Stimulated activated CD4-positive, alpha-beta T cell treated with anti-CD3 and anti-CD28 coated beads, Interleukin-12 subunit alpha, Interleukin-12 subunit beta, amount 100 ng/mL, for 48 hours (primary cell): ENCODE measurements around the gene IFI44L.
A peak's percentile ranks its signal among the peaks of the same experiment; 100 is the strongest.

Experiments used
- DNase-seq, 3 donors: peaks; one replicate each; pipeline ENCODE4 v3.0.0-alpha.2; 2020; ENCODE audit warnings: low read depth in 2 of 3, low spot score in 1 of 3

IFI44L gene

DNA sequence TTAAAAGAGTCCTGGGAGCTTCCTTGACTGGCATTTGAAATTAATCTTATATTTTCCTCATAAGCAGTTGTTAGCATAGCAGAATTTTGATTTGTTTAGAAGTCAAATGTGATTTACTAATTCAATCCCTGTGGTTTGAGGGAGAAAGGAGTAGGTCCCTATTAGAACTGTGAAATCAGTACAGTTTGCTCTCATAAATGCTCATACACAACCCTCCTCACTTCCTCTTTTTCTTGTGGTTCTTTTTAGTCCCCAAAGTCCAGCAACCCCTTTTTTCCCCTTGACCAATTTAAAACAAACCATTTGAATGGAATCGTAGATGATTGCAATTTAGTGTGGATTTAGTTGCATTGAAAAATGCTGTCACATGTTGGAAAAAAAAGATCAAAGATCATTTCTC is 20.2 kb downstream of the IFI44L start:
- no peak for DNase-seq

DNA sequence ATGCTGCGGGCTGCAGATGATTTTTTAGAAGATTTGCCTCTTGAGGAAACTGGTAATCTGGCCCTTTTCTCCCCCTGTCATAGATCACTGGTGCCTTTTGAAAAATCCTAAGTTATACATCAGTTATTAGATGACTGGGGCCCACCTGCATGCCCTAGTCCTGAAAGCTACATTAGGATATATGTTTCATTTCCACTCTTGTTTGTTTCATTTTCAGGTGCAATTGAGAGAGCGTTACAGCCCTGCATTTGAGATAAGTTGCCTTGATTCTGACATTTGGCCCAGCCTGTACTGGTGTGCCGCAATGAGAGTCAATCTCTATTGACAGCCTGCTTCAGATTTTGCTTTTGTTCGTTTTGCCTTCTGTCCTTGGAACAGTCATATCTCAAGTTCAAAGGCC is 21.3 kb downstream of the IFI44L start:
- DNase-seq = no peak

DNA sequence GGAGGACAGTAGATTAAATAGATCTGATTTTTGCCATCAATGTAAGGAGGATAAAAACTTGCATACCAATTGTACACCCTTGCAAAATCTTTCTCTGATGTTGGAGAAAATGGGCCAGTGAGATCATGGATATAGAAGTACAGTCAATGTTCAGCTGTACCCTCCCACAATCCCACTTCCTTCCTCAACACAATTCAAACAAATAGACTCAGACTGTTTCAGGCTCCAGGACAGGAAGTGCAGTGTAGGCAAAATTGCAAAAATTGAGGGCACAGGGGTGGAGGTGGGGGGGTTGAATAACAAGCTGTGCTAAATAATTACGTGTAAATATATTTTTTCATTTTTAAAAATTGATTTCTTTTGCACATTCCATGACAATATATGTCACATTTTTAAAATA is 25.5 kb downstream of the IFI44L start:
- DNase-seq = no peak

DNA sequence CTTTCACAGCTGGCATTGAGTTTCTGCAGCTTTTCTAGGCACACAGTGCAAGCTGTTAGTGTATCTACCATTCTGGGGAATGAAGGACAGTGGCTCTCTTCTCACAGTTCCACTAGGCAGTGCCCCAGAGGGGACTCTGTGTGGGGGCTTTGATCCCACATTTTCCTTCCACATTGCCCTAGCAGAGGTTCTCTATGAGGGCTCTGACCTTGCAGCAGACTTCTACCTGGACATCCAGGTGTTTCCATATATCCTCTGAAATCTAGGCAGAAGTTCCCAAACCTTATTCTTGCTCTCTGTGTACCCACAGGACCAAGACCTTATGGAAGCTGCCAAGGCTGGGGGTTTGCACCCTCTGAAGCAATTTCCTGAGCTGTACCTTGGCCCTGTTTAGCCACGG is 27.0 kb downstream of the IFI44L start:
- DNase-seq = no peak

DNA sequence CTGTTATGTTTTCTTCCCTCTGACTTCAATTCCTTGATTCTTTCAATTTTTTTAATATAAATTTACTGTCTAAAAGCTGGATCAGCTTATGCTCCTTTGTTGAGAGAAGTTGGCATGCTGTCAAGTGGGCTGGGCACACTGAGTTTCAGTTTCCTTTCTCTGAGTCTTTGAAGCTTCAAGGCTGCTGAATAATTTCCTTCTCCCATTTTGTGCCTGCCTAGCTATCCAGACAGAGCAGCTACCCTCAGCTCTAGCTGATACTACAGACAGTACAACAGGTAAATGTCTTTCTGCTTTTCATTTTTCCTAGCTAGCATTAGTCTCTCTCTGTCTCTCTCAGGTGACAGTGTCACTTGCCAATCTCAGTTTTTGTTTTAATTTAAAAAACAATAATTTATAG is 29.4 kb downstream of the IFI44L start, which contains the start of gene IFI44:
Gene IFI44 (plus strand): TSS at position 204 of the 400 bp plus-strand sequence. CDS start 365 bp downstream, outside the sequence.
- peak; percentile 48 to 56 (median 54) for DNase-seq

DNA sequence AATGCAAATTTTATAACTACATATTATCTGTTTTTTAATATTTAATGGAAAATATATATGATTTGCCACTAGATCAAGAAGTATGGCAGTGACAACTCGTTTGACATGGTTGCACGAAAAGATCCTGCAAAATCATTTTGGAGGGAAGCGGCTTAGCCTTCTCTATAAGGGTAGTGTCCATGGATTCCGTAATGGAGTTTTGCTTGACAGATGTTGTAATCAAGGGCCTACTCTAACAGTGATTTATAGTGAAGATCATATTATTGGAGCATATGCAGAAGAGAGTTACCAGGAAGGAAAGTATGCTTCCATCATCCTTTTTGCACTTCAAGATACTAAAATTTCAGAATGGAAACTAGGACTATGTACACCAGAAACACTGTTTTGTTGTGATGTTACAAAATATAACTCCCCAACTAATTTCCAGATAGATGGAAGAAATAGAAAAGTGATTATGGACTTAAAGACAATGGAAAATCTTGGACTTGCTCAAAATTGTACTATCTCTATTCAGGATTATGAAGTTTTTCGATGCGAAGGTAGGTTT is 29.9 kb downstream of the IFI44L start:
- no peak for DNase-seq

DNA sequence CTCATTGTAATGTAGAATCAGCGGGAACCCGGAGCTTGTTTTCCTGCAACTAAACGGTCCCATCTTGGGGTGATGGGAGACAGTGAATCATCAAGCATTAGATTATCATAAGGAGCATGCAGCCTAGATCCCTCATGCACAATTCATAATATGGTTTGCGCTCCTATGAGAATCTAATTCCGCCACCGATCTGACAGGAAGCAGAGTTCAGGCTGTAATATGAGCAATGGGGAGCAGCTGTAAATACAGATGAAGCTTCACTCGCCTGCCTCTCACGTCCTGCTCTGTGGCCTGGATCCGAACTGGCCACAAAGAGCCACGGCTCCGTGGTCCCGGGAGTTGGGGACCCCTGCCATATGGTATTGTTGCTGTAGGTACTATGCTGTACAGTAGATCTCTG is 31.0 kb downstream of the IFI44L start:
- no peak for DNase-seq

DNA sequence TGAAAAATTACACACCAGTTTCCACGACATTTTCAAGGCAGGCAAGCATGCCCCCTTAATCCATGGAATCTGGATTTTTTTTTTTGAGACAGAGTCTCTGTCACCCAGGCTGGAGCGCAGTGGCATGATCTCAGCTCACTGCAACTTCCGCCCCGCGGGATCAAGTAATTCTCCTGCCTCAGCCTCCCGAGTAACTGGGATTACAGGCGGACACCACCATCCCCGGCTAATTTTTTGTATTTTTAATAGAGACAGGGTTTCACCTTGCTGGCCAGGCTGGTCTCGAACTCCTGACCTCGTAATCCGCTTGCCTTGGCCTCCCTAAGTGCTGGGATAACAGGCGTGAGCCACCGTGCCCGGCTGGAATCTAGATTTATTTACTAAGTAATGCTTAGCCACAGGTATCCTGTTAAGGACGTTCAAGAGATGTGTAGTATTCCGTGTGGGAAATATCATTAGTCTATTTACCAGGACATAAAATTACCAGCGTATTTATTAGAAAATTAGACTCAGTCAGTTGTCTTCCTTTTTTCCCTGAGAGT is 31.8 kb downstream of the IFI44L start:
- DNase-seq = no peak

DNA sequence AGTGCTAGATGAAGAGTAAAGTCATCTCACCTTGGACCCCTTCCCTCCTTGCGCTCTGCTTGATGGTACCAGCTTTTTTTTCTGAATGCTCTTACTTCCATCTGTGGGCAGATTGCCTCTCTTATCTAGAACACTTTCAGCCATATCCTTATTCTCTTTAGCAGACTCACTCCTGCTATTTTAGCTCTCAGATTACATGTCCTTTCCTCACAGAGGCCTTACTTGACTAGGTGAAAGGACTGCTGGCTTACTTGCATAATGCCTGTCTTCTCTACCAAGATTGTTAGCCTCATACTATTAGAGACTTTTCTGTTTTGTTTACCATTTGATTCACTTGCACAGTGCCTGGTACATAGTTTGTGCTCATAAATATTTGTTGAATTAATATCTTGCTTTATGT is 38.7 kb downstream of the IFI44L start:
- DNase-seq = no peak

DNA sequence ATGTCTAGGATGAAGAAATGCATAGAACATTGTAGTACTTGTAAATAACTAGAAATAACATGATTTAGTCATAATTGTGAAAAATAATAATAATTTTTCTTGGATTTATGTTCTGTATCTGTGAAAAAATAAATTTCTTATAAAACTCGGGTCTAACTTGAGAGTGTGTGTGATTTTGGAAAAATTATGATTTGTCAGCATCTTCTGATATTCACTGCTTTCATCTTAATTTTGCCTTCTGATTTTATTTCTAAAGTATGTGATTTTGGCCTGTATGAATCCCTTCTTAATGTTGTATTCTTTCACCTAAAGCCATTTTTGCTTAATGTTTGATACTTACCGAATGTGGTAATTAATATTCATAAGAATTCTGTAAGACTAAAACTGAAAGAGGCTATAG is 43.7 kb downstream of the IFI44L start:
- DNase-seq = no peak

DNA sequence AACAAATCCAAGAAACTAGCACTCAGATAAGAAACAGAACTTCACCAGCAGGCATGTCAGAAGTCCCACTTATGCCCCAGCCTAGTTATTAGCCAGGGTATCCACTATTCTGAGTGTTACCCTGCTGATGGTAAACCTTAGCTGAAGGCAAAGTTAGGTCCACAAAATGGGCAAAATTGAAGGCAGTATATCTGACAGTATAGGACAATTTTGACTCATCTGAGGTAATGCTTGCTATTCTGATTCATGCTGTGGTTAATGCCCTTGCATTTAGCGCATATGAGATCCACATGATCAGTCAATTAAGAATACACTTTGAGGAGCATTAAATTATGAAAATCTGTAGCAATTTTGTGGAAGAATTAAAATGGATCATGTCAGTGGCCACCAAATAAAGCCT is 44.5 kb downstream of the IFI44L start:
- no peak for DNase-seq

DNA sequence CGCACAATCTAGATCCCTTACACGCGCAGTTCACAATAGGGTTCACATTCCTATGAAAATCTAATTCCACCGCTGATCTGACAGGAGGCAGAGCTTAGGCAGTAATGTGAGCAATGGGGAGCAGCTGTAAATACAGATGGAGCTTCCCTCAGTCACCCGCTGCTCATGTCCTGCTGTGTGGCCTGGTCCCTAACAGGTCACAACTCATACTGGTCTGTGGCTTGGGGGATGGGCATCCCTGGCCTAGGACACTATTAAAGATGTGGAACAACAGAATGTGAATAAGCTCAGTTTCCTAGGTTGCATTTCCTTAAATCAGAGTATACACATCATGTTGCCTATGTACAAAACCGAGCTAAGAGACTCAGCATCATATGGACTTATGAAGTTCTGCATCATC is 45.6 kb downstream of the IFI44L start:
- no peak for DNase-seq

DNA sequence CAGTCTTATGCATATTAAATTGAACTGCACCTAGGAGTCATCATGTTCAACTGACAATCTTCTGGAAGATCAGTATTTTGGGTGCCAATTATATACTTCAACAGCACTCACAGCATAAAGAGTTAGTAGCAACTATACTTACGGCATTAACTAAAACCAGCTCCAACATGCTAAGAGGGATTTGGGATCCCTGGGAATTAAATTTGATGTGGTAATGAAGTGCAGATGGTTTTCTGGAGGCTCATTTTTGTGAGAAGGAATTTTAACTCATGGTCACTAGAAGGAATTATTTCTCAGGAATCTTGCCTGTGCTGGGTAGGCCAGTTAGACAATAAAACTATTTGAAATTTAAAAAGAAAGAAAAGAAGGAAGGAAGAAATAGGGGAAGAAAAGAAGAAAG is 47.7 kb downstream of the IFI44L start:
- DNase-seq = no peak

DNA sequence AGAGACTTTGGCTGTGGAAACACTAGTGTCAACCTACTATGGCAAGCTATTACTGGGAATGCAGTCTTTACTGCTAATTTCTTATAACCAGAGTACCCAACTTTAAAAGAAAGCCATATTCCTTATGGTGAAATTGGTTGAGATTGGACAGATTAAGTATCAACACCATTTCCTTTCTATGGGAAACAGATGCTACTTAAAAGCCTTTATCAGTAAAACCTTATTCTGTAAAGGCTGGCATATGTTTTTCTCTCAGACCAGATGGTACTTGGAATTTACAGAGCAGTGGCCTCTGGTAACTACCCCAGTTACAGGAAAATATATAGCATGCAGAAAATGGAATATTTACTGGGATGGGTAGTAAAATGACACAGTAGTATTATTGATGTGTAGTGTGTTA is 48.2 kb downstream of the IFI44L start:
- no peak for DNase-seq

DNA sequence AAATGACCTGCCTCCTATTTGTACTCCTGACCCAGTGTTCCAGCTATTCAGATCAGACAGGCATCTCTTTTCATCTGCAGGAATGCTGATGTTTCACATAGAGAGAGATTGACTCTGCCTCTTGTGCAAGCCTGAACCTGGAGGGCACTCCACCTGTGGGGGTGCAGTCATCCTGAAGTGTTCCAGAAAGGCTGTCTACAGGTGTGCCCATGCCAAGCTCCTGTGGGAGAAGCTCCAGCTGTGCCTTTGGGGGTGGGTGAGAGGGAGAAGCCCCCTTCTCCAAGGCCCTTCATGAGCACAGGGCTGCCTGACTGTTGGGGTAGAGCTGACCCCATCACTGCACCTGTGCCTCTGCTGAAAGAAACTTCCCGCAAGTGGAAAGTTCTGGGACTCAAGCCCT is 52.2 kb downstream of the IFI44L start:
- no peak for DNase-seq

DNA sequence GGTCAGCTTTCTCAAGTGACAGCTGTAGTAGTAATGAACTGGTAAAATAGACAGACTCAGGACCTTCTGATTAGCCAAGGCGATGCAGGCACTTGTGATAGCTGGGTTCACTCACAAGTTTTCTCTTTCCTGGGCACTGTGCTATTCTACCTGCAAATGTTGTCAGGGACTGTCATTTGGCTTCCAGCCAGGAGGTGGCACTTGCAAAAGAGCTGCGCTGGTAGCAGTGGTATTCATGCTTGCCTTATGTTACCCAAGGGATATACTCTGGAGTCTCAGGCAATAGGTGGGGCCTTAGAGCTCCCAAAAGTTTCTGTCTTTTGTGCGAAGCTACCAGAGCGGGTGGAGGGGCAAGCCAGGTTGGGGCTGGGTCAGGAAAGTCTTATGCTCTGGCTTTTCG is 52.9 kb downstream of the IFI44L start:
- peak in 2 of 3 donors; percentile 9 to 11 for DNase-seq

DNA sequence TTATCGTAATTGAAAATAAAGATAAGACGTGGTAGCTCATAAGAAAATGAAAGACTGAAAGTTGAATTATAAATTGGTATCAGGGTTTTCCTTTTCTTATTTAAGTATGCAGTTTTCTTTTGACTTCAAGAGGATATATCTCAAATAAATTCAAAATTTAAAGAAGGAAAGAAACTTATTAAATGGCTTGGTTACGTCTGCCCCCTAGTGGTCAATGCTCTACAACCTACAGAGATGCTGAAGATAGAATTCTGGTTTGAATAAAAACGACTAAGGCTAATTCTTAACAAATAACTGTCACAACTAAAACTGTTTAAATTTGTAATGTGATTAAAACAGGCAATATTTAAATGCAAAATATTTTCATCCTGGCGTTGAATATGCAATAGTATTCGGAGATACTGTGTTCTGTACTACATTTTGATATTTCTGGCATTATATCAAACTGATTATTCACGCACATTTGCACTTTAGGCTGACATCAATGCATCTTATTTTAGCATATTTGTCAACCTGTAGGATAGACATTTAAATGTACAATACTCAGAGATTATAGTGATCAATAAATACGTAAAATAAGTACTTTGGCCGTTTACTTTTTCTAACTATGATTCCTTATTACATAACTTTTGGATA is 56.2 kb downstream of the IFI44L start:
- peak in 2 of 3 donors; percentile 24 to 56 for DNase-seq

DNA sequence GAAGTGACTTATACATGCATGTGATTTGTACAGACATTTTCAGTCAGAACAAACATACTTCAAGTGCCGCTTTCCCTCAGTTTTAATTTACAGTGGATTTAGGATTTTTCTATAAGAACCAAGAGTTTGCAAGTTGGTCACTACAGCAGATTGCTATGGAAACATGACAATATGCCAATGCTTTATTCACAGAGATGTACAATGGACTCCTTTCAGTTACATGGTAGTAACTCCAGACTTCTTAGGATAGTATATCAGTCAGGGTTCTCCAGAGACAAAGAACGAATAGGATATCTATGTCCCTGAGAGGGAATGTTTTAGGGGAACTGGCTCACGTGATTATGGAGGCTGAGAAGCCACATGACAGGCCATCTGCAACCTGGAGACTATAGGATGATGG is 56.7 kb downstream of the IFI44L start:
- DNase-seq = no peak

DNA sequence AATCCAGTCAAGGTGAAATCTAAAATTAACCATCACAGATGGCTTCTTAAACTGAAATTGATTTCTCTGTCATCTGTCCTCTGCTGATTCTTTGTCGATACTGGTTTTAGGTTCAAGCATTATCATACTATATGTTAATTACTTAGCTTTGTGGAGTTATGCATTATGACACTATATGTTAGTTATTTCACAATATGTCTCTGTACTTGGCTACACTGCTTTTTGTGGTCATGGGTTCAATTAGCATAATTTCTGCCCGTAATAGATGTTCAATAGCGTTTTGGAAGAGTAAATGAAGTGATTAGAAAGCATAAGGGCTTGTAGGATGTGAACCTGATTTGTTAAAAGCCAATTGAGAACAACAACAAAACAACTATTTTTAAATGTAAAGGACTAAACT is 57.5 kb downstream of the IFI44L start:
- no peak for DNase-seq

DNA sequence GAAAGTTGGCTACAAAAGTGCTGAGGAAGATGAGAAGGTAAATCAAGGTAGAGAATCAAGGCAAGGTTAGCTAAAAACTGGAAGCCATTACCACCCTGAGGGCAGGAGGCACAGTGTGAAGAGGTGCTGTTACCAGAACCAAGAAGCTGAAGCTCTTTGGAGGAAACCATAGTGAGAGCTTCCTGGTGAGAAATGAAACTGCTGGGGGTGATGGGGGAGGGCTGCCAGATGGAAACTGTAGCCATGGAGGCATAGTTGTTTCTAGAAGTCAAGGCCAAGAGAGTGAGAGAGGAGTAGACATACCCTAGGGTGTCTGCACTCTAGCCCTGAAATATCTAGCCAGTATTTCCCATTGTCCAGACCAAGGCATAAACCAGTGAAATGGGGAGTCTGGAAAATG is 58.1 kb downstream of the IFI44L start:
- DNase-seq = no peak

DNA sequence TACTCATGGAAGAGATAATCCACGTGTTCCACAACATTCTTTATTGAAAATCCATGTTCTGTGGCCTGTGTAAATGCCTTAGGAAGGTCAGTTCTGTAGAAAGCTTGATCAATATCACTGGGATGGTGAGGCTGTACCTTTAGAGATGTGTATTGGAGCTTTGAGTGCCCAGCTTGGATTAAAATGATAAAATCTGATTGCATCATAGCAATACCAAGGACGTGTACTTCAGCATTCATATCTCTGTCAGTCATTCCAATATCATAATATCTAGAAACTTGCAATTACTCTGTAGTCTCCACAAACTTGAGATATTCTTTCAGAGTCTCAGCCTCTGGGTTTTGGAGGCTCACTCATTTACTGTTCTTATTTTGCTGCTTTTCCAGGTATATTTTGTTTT is 61.0 kb downstream of the IFI44L start:
- DNase-seq = no peak

DNA sequence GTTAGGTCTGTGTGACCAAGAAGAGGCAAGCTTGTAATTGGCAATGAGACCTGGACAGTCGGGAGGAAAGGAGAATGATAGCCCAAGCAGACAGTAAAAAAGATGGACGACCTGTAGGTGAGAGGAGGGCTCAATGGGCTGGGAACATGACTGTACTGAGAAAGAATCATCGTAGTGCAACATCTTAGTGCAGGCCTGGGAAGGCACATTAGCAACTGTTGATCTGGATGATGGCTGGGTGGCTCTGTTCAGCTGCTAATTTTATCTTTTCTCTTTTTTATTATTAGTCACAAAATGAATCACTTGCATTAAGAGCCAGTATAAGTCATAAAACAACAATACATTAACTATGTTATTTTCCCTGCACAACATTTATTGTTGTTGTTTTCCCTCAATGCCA is 62.2 kb downstream of the IFI44L start:
- DNase-seq = no peak

DNA sequence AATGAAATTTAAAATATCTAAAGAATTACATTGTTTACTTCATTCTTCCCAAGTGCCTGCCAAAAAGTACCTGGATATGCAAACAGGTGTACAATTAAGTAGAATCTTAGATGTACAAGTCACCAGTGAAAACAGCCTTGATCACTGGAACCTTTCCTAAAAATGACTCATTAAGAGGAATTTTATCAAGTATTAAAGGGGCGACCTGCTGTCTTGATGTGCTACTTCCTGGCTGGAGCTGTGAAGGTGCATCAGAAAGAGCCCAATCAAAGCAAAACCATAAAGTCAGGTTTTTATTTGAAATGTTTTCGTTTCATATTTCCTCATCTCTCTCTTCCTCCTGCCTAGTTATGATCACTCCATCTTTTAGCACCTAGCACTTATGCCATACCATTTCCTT is 62.8 kb downstream of the IFI44L start:
- no peak for DNase-seq
